H9 (cell line): ENCODE results near the gene APOBEC3G. TPM values are rescaled to one million over a fixed set of nuclear protein-coding genes. Genes with fewer than 3 reads are reported as not detected.

Experiments
- DNase-seq: peaks from one replicate; pipeline ENCODE4 v3.0.0-alpha.2; 2017
- H2AFZ ChIP-seq: one replicate; pipeline ENCODE4 v1.6.1; 2013; ENCODE audit warnings: mild to moderate bottlenecking, low read length, control low read depth, moderate library complexity
- H2AK5ac ChIP-seq: 2 replicates; pipeline ENCODE4 v1.6.1; 2013; ENCODE audit warnings: low read length, control low read depth, mixed read lengths; ENCODE audit not compliant: insufficient read length
- H2BK120ac ChIP-seq: one replicate; pipeline ENCODE4 v1.6.1; 2013; ENCODE audit warnings: low read depth, mild to moderate bottlenecking, low read length, control low read depth, inconsistent platforms; ENCODE audit not compliant: poor library complexity, severe bottlenecking
- H2BK12ac ChIP-seq: 2 replicates; pipeline ENCODE4 v1.6.1; 2013; ENCODE audit warnings: low read length, control low read depth, mixed read lengths, low read depth; ENCODE audit not compliant: insufficient read length
- H2BK15ac ChIP-seq: 2 replicates; pipeline ENCODE4 v1.6.1; 2013; ENCODE audit warnings: low read depth, low read length, control low read depth
- H2BK20ac ChIP-seq: one replicate; pipeline ENCODE4 v1.6.1; 2013; ENCODE audit warnings: low read depth, mild to moderate bottlenecking, low read length, control low read depth, inconsistent platforms; ENCODE audit not compliant: poor library complexity, severe bottlenecking
- H2BK5ac ChIP-seq: 2 replicates; pipeline ENCODE4 v1.6.1; 2013; ENCODE audit warnings: low read length, control low read depth, mixed read lengths; ENCODE audit not compliant: insufficient read length
- H3K14ac ChIP-seq: 2 replicates; pipeline ENCODE4 v1.6.1; 2013; ENCODE audit warnings: low read length, control low read depth; ENCODE audit not compliant: insufficient read depth
- H3K18ac ChIP-seq: 2 replicates; pipeline ENCODE4 v1.6.1; 2013; ENCODE audit warnings: low read depth, mild to moderate bottlenecking, mixed read lengths, low read length, control low read depth; ENCODE audit not compliant: insufficient read length
- H3K23ac ChIP-seq: 2 replicates; pipeline ENCODE4 v1.6.1; 2013; ENCODE audit warnings: low read length, control low read depth, mixed read lengths, low read depth; ENCODE audit not compliant: insufficient read length
- H3K23me2 ChIP-seq: 2 replicates; pipeline ENCODE4 v1.6.1; 2013; ENCODE audit warnings: low read depth, mild to moderate bottlenecking, mixed read lengths, low read length, control low read depth; ENCODE audit not compliant: insufficient read length, poor library complexity, severe bottlenecking
- H3K27ac ChIP-seq: 2 replicates; pipeline ENCODE4 v1.5.1; 2013; ENCODE audit warnings: low read length, control low read depth, mixed read lengths, low read depth; ENCODE audit not compliant: insufficient read length
- H3K27me3 ChIP-seq: 2 replicates; pipeline ENCODE4 v1.6.1; 2013; ENCODE audit warnings: low read length, control low read depth, inconsistent platforms; ENCODE audit not compliant: insufficient read depth
- H3K4ac ChIP-seq: 2 replicates; pipeline ENCODE4 v1.6.1; 2013; ENCODE audit warnings: low read depth, mild to moderate bottlenecking, control low read depth, inconsistent platforms, low read length, moderate library complexity
- H3K4me1 ChIP-seq: 2 replicates; pipeline ENCODE4 v1.6.1; 2013; ENCODE audit warnings: low read length, control low read depth, inconsistent platforms; ENCODE audit not compliant: insufficient read depth
- H3K4me2 ChIP-seq: 2 replicates; pipeline ENCODE4 v1.6.1; 2013; ENCODE audit warnings: low read length, control low read depth, mixed read lengths; ENCODE audit not compliant: insufficient read length, insufficient read depth
- H3K56ac ChIP-seq: 2 replicates; pipeline ENCODE4 v1.6.1; 2013; ENCODE audit warnings: low read depth, mild to moderate bottlenecking, mixed read lengths, low read length, control low read depth; ENCODE audit not compliant: insufficient read length
- H3K79me1 ChIP-seq: 2 replicates; pipeline ENCODE4 v1.6.1; 2013; ENCODE audit warnings: low read depth, mild to moderate bottlenecking, moderate library complexity, low read length, control low read depth, inconsistent platforms; ENCODE audit not compliant: insufficient read depth, poor library complexity, severe bottlenecking
- H3K79me2 ChIP-seq: 2 replicates; pipeline ENCODE4 v1.6.1; 2013; ENCODE audit warnings: low read length, control low read depth, inconsistent platforms; ENCODE audit not compliant: insufficient read depth
- H3K9ac ChIP-seq: 2 replicates; pipeline ENCODE4 v1.6.1; 2013; ENCODE audit warnings: low read length, control low read depth, mixed read lengths; ENCODE audit not compliant: insufficient read length; ENCODE audit errors: extremely low read depth
- H3K9me3 ChIP-seq: one replicate; pipeline ENCODE4 v1.6.1; 2013; ENCODE audit warnings: low read depth, low read length, inconsistent platforms; ENCODE audit not compliant: control insufficient read depth
- H3T11ph ChIP-seq: one replicate; pipeline ENCODE4 v1.6.1; 2013; ENCODE audit warnings: mild to moderate bottlenecking, low read length, control low read depth, inconsistent platforms
- H4K20me1 ChIP-seq: one replicate; pipeline ENCODE4 v1.6.1; 2013; ENCODE audit not compliant: control insufficient read depth, insufficient read length, insufficient read depth
- H4K5ac ChIP-seq: 2 replicates; pipeline ENCODE4 v1.6.1; 2013; ENCODE audit warnings: low read depth, mild to moderate bottlenecking, mixed read lengths, low read length, control low read depth; ENCODE audit not compliant: insufficient read length
- H4K8ac ChIP-seq: replicated peaks from 2 replicates; pipeline ENCODE4 v1.6.1; 2013; ENCODE audit warnings: low read length, control low read depth, mixed read lengths, low read depth; ENCODE audit not compliant: insufficient read length
- H4K91ac ChIP-seq: 2 replicates; pipeline ENCODE4 v1.6.1; 2013; ENCODE audit warnings: low read depth, mild to moderate bottlenecking, moderate library complexity, mixed read lengths, low read length, control low read depth; ENCODE audit not compliant: insufficient read length
- H3K27ac Mint-ChIP-seq, 3 experiments: 2 replicates in 2 of 3; 3 replicates in 1 of 3; pipeline ENCODE4 v1.8.0; 2020 to 2021; ENCODE audit warnings: mixed read lengths in 3 of 3, mild to moderate bottlenecking in 1 of 3, moderate library complexity in 1 of 3
- H3K27me3 Mint-ChIP-seq: 2 replicates; pipeline ENCODE4 v1.8.0; 2021; ENCODE audit warnings: low read depth, mild to moderate bottlenecking, moderate library complexity, mixed read lengths
- H3K36me3 Mint-ChIP-seq, 3 experiments: 2 replicates in 2 of 3; 3 replicates in 1 of 3; pipeline ENCODE4 v1.8.0; 2020 to 2021; ENCODE audit warnings: low read depth in 3 of 3, mixed read lengths in 3 of 3; ENCODE audit not compliant: insufficient read depth in 1 of 3
- H3K4me1 Mint-ChIP-seq, 2 experiments: 2 replicates each; pipeline ENCODE4 v1.8.0; 2020; ENCODE audit warnings: mixed read lengths in 2 of 2
- H3K4me3 Mint-ChIP-seq, 2 experiments: 2 replicates in 1 of 2; 3 replicates in 1 of 2; pipeline ENCODE4 v1.8.0; 2020 to 2021; ENCODE audit warnings: mild to moderate bottlenecking in 2 of 2, mixed read lengths in 2 of 2, moderate library complexity in 1 of 2
- H3K9me3 Mint-ChIP-seq, 2 experiments: 2 replicates in 1 of 2; 3 replicates in 1 of 2; pipeline ENCODE4 v1.8.0; 2020; ENCODE audit warnings: mild to moderate bottlenecking in 2 of 2, mixed read lengths in 2 of 2, moderate library complexity in 1 of 2
- WGBS: extraction: QIAGEN DNeasy Blood & Tissue Kit; methylation state at CpG from one replicate; pipeline ENCODE4 v1.1.7; 2013; ENCODE audit warnings: missing lambda C conversion rate, low lambda C conversion rate, mixed read lengths; ENCODE audit not compliant: insufficient read length; ENCODE audit errors: extremely low coverage; 5-methylcytosine and 5-hydroxymethylcytosine counted together
- total RNA-seq: library from RNA; stranded (reverse); gene quantifications from 2 replicates; pipeline ENCODE4 v1.2.1, GENCODE V29; 2021
- TF ChIP-seq, protein P1 (sequence below): fragments of 200-600 bp; sonication (generic); conservative IDR thresholded peaks from 3 replicates; pipeline ENCODE4 v1.8.0; 2021; ENCODE audit warnings: antibody characterized with exemption, mild to moderate bottlenecking

APOBEC3G gene
- total RNA-seq, 1 experiment from 2014 or later: 2.4 TPM

DNA sequence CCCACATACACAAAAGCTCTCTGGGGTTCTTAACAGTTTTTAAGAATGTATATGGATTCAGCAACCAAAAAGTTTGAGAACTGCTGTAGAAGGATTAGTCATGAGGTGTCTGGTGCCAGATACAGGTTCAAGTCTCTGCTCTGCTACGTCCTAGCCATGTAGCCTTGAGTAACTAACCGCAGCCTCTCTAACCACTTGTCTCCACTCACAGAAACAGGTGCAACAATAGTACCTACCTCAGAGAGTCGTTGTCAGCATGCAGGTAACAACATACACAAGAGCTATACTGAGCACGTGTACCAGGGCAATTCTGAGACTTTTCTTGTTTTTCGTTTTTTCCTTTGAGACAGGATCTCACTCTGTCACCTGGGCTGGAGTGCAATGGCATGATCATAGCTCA lies 48.5 kb downstream of the APOBEC3G start:
- H2AK5ac ChIP-seq: no peak overlapping the region
- TF ChIP-seq, protein P1, sequence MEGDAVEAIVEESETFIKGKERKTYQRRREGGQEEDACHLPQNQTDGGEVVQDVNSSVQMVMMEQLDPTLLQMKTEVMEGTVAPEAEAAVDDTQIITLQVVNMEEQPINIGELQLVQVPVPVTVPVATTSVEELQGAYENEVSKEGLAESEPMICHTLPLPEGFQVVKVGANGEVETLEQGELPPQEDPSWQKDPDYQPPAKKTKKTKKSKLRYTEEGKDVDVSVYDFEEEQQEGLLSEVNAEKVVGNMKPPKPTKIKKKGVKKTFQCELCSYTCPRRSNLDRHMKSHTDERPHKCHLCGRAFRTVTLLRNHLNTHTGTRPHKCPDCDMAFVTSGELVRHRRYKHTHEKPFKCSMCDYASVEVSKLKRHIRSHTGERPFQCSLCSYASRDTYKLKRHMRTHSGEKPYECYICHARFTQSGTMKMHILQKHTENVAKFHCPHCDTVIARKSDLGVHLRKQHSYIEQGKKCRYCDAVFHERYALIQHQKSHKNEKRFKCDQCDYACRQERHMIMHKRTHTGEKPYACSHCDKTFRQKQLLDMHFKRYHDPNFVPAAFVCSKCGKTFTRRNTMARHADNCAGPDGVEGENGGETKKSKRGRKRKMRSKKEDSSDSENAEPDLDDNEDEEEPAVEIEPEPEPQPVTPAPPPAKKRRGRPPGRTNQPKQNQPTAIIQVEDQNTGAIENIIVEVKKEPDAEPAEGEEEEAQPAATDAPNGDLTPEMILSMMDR: no peak
- no CpG with 5 or more reads among the region's 5 CpGs for WGBS

More for the DNA sequence above, 48.5 kb downstream of the APOBEC3G start:
- H3K4me1 ChIP-seq: no peaks in the 10 kb centered on the region
- no peak overlapping the region for H3K9ac ChIP-seq
- no peaks in the 10 kb centered on the region for H3K9me3 ChIP-seq
- no peak overlapping the region for H3K4ac ChIP-seq
- no peak overlapping the region for H2BK12ac ChIP-seq
- H2AFZ ChIP-seq: no peak overlapping the region
- no peak overlapping the region for H3K27ac ChIP-seq
- peaks cover 6% of the 10 kb centered on the region for H3K27me3 Mint-ChIP-seq
- H3T11ph ChIP-seq: no peak overlapping the region
- no peak overlapping the region for H4K8ac ChIP-seq
- no peaks in the 10 kb centered on the region for H3K27me3 ChIP-seq
- no peak overlapping the region; a peak in 1 of 7 replicates for H3K27ac Mint-ChIP-seq
- H3K79me1 ChIP-seq: no peaks in the 10 kb centered on the region
- no peaks in the 10 kb centered on the region; a peak in 2 of 7 replicates for H3K36me3 Mint-ChIP-seq
- H3K23ac ChIP-seq: no peak overlapping the region
- no peaks in the 10 kb centered on the region for H3K79me2 ChIP-seq
- no peak overlapping the region for H3K14ac ChIP-seq
- no peak overlapping the region for H4K5ac ChIP-seq
- no peak overlapping the region for H2BK15ac ChIP-seq
- no peak overlapping the region for H3K56ac ChIP-seq
- no peak overlapping the region for H2BK20ac ChIP-seq
- H3K4me3 Mint-ChIP-seq: no peak overlapping the region
- H2BK5ac ChIP-seq: no peak overlapping the region
- H4K20me1 ChIP-seq: no peaks in the 10 kb centered on the region
- no peak overlapping the region for H3K4me2 ChIP-seq
- H2BK120ac ChIP-seq: no peak overlapping the region
- DNase-seq: no peak
- no peaks in the 10 kb centered on the region for H3K9me3 Mint-ChIP-seq
- H4K91ac ChIP-seq: no peak overlapping the region
- H3K23me2 ChIP-seq: no peaks in the 10 kb centered on the region
- H3K18ac ChIP-seq: no peak overlapping the region
- H3K4me1 Mint-ChIP-seq: peaks cover 20 to 27% of the 10 kb centered on the region in 2 experiments
